ENCODE data around the gene CA10. TPM values are rescaled to one million over a fixed set of nuclear protein-coding genes. Genes with fewer than 3 reads are reported as not detected.

Gene CA10
- polyA plus RNA-seq, 1 donor from 2014 or later = 6.2 TPM

DNA sequence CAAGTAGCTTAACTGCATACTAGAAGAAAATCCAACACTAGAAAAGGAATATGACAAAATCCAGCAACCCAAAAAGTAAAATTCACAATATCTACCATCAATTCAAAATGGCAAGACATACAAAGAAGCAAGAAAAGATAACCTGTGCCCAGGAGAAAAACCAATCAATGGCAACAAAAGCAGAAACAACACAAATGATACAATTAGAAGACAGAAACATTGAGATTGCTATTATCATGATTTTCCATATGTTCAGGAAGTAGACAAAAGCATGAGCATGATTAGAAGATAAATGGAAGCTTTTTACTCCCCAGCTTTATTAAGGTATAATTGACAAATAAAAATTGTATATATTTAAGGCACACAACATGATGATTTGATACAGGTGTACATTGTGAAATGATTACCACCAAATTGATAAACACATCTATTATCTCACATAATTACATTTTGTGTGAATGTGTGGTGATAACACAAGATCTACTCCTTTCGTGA is 117.3 kb downstream of the CA10 start:
- Histone ChIP-seq H3K9me2 (ENCODE audit: insufficient read depth, low read length) (no peaks in the 10 kb centered on the region), H3K4me3 (ENCODE audit: low read length) (no peak overlapping the region), H3K36me3 (ENCODE audit: insufficient read depth, low read length) (no peaks in the 10 kb centered on the region), H4K20me1 (ENCODE audit: insufficient read depth) (no peaks in the 10 kb centered on the region), H3K9me3 (ENCODE audit: low read length) (no peaks in the 10 kb centered on the region), H3K27me3 (ENCODE audit: insufficient read depth, low read depth, low read length) (no peaks in the 10 kb centered on the region), H2AFZ (ENCODE audit: low read depth, low read length) (no peak overlapping the region), H3F3A (ENCODE audit: insufficient read depth, low read length, poor library complexity, severe bottlenecking) (no peaks in the 10 kb centered on the region), H3K79me2 (replicated peaks; ENCODE audit: insufficient read depth, low read length) (no peaks in the 10 kb centered on the region), H3K27ac (ENCODE audit: low read length) (no peak overlapping the region), H3K9ac (ENCODE audit: low read length) (no peak overlapping the region), H3K4me2 (ENCODE audit: low read length) (no peak overlapping the region)
- TF ChIP-seq, protein P1, sequence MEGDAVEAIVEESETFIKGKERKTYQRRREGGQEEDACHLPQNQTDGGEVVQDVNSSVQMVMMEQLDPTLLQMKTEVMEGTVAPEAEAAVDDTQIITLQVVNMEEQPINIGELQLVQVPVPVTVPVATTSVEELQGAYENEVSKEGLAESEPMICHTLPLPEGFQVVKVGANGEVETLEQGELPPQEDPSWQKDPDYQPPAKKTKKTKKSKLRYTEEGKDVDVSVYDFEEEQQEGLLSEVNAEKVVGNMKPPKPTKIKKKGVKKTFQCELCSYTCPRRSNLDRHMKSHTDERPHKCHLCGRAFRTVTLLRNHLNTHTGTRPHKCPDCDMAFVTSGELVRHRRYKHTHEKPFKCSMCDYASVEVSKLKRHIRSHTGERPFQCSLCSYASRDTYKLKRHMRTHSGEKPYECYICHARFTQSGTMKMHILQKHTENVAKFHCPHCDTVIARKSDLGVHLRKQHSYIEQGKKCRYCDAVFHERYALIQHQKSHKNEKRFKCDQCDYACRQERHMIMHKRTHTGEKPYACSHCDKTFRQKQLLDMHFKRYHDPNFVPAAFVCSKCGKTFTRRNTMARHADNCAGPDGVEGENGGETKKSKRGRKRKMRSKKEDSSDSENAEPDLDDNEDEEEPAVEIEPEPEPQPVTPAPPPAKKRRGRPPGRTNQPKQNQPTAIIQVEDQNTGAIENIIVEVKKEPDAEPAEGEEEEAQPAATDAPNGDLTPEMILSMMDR (IDR thresholded peaks at IDR 0.05; ENCODE audit: poor library complexity, severe bottlenecking) = no peak
- no peak for TF ChIP-seq EP300 (conservative IDR thresholded peaks at IDR 0.05; ENCODE audit: poor library complexity, severe bottlenecking)
- no peak for TF ChIP-seq POLR2AphosphoS5 (IDR thresholded peaks at IDR 0.05)
- no peak for TF ChIP-seq RAD21 (conservative IDR thresholded peaks at IDR 0.05)
- TF ChIP-seq, protein P2, sequence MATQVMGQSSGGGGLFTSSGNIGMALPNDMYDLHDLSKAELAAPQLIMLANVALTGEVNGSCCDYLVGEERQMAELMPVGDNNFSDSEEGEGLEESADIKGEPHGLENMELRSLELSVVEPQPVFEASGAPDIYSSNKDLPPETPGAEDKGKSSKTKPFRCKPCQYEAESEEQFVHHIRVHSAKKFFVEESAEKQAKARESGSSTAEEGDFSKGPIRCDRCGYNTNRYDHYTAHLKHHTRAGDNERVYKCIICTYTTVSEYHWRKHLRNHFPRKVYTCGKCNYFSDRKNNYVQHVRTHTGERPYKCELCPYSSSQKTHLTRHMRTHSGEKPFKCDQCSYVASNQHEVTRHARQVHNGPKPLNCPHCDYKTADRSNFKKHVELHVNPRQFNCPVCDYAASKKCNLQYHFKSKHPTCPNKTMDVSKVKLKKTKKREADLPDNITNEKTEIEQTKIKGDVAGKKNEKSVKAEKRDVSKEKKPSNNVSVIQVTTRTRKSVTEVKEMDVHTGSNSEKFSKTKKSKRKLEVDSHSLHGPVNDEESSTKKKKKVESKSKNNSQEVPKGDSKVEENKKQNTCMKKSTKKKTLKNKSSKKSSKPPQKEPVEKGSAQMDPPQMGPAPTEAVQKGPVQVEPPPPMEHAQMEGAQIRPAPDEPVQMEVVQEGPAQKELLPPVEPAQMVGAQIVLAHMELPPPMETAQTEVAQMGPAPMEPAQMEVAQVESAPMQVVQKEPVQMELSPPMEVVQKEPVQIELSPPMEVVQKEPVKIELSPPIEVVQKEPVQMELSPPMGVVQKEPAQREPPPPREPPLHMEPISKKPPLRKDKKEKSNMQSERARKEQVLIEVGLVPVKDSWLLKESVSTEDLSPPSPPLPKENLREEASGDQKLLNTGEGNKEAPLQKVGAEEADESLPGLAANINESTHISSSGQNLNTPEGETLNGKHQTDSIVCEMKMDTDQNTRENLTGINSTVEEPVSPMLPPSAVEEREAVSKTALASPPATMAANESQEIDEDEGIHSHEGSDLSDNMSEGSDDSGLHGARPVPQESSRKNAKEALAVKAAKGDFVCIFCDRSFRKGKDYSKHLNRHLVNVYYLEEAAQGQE (IDR thresholded peaks at IDR 0.05; ENCODE audit: borderline replicate concordance) = no peak
- no peak for TF ChIP-seq EZH2 (IDR thresholded peaks at IDR 0.05; ENCODE audit: borderline replicate concordance, insufficient read depth, low read length, poor library complexity, severe bottlenecking)
- no peak for TF ChIP-seq SMC3 (conservative IDR thresholded peaks at IDR 0.05; ENCODE audit: poor library complexity)
- TF ChIP-seq TAF1 (IDR thresholded peaks at IDR 0.05; ENCODE audit: low read depth) = no peak
- TF ChIP-seq MXI1 (conservative IDR thresholded peaks at IDR 0.05; ENCODE audit: poor library complexity, severe bottlenecking) = no peak

- TF ChIP-seq EP300 (conservative IDR thresholded peaks at IDR 0.05; ENCODE audit: poor library complexity, severe bottlenecking) (no peak), POLR2AphosphoS5 (IDR thresholded peaks at IDR 0.05) (no peak), TAF1 (IDR thresholded peaks at IDR 0.05; ENCODE audit: low read depth) (no peak), MXI1 (conservative IDR thresholded peaks at IDR 0.05; ENCODE audit: poor library complexity, severe bottlenecking) (no peak), SMC3 (conservative IDR thresholded peaks at IDR 0.05; ENCODE audit: poor library complexity) (no peak), RAD21 (conservative IDR thresholded peaks at IDR 0.05) (no peak)
- TF ChIP-seq, protein P1 (IDR thresholded peaks at IDR 0.05; ENCODE audit: poor library complexity, severe bottlenecking) = no peak
- TF ChIP-seq, protein P2 (IDR thresholded peaks at IDR 0.05; ENCODE audit: borderline replicate concordance) = no peak
These were observed 122.1 kb downstream of the CA10 start for GRCh38 chr17:52036416-52036815.

More at GRCh38 chr17:52036416-52036815, 122.1 kb downstream of the CA10 start:
- Histone ChIP-seq H3K36me3 (ENCODE audit: insufficient read depth, low read length) (no peaks in the 10 kb centered on the region), H4K20me1 (ENCODE audit: insufficient read depth) (no peaks in the 10 kb centered on the region), H3K9ac (ENCODE audit: low read length) (no peak overlapping the region), H3K9me2 (ENCODE audit: insufficient read depth, low read length) (no peaks in the 10 kb centered on the region), H3K4me2 (ENCODE audit: low read length) (no peak overlapping the region), H3K27me3 (ENCODE audit: insufficient read depth, low read depth, low read length) (no peaks in the 10 kb centered on the region), H3K79me2 (replicated peaks; ENCODE audit: insufficient read depth, low read length) (no peaks in the 10 kb centered on the region), H3K4me3 (ENCODE audit: low read length) (no peak overlapping the region), H3F3A (ENCODE audit: insufficient read depth, low read length, poor library complexity, severe bottlenecking) (no peaks in the 10 kb centered on the region), H3K27ac (ENCODE audit: low read length) (no peak overlapping the region), H2AFZ (ENCODE audit: low read depth, low read length) (no peak overlapping the region), H3K9me3 (ENCODE audit: low read length) (no peaks in the 10 kb centered on the region)
